ENCODE measurements around the gene SLC1A5. TPM values are rescaled to one million over a fixed set of nuclear protein-coding genes. Genes with fewer than 3 reads are reported as not detected.
"Not testable (repeated sequence)": the region's sequence is repeated elsewhere in the genome, so short reads cannot be mapped to it uniquely, and the experiment has no call there.

Gene SLC1A5
- total RNA-seq, 1 experiment from 2014 or later = 239 TPM

- H3K9me3 Mint-ChIP-seq; POLR2A ChIA-PET; DNase-seq (ENCODE audit: low spot score); H3K36me3 Mint-ChIP-seq; H3K27me3 Mint-ChIP-seq (ENCODE audit: low read depth); H3K4me3 Mint-ChIP-seq; ATAC-seq; H3K4me1 Mint-ChIP-seq: not testable (repeated sequence)
- CTCF ChIA-PET = interaction anchor here (1.3 to 4.7 kb wide), 2 partner anchors 10 to 72 kb away, joined by 4 to 42 read pairs; no protein-coding TSS in a partner anchor
- peak overlapping the region; percentile 48 for H3K27ac Mint-ChIP-seq
Measured at GRCh38 chr19:46768746-46769145, 19.6 kb downstream of the SLC1A5 start.

DNA sequence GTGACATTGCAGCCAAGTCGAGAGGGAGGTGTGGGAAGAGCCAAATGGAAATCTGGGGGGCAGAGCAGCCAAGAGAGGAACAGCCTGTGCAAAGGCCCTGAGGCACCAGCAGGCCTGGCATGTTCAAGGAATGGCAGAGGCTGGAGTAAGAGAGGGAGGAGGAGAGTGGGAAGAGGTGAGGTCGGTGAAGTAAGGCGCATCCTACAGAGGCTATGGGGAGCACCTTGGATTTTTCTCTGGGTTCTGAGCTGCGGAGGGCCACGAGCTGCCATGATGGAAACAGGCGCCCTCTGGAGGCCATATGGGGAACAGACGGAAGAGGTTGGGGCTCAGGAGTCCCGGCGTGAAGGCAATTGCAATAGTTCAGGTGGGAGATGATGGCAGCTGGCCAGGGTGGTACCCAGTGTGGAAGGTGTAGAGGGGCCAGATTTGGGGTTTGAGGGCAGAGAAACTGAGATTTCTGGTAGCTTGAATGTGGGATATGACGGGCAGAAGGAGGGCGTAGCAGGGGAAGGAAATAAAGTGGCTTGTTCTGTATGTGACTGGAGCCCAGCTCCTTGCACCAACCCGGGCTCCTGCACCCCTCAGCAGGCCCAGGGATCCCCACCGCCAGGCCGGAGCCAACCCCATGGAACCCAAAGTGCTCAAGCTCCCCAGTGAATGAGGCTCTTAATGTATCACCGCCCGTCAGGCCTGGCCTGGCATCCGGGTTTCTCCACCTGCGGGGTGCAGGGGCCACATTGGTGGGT lies 21.7 kb downstream of the SLC1A5 start:
- peak overlapping the region; percentile 83; the same call in 1 of the 2 replicates for H3K27ac Mint-ChIP-seq
- CTCF ChIA-PET = interaction anchor here (0.5 to 4.7 kb wide), 41 partner anchors 9 to 1566 kb away, joined by 3 to 42 read pairs (median 4); partner anchors contain the start of genes AP2S1, DACT3, DHX34 and FKRP
- DNase-seq (ENCODE audit: low spot score) = peak; percentile 78

DNA sequence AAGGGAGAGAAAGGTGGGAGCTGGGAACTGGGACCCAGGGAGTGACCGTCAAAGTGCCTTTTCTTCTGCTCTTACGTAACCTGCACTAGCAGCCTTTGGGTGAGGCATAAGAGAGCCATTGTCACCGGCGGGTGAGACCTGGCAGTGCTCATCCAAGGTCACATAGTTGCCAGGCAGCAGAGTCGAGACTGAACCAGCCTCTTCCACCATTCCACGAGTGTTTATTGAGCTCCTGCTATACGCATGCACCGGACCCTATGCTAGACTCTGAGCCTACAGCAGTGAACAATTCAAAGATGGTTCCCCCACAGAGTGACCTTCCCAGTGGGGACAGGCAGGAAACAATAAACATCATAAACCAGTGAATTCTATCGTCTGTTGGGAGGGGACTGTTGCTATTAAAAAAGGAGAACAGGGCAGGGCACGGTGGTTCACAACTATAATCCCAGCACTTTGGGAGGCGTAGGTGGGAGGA lies 23.5 kb downstream of the SLC1A5 start:
- no peaks in the 10 kb centered on the region for H3K36me3 Mint-ChIP-seq
- H3K9me3 Mint-ChIP-seq = no peaks in the 10 kb centered on the region
- ATAC-seq = no peak
- no peak overlapping the region for H3K27ac Mint-ChIP-seq
- no peak for DNase-seq (ENCODE audit: low spot score)
- no peak for TF ChIP-seq SOX15 (CRISPR knock-in tag; IDR thresholded peaks at IDR 0.05)
- no peak for TF ChIP-seq SP1 (CRISPR knock-in tag; conservative IDR thresholded peaks at IDR 0.05)
- TF ChIP-seq, protein P1, sequence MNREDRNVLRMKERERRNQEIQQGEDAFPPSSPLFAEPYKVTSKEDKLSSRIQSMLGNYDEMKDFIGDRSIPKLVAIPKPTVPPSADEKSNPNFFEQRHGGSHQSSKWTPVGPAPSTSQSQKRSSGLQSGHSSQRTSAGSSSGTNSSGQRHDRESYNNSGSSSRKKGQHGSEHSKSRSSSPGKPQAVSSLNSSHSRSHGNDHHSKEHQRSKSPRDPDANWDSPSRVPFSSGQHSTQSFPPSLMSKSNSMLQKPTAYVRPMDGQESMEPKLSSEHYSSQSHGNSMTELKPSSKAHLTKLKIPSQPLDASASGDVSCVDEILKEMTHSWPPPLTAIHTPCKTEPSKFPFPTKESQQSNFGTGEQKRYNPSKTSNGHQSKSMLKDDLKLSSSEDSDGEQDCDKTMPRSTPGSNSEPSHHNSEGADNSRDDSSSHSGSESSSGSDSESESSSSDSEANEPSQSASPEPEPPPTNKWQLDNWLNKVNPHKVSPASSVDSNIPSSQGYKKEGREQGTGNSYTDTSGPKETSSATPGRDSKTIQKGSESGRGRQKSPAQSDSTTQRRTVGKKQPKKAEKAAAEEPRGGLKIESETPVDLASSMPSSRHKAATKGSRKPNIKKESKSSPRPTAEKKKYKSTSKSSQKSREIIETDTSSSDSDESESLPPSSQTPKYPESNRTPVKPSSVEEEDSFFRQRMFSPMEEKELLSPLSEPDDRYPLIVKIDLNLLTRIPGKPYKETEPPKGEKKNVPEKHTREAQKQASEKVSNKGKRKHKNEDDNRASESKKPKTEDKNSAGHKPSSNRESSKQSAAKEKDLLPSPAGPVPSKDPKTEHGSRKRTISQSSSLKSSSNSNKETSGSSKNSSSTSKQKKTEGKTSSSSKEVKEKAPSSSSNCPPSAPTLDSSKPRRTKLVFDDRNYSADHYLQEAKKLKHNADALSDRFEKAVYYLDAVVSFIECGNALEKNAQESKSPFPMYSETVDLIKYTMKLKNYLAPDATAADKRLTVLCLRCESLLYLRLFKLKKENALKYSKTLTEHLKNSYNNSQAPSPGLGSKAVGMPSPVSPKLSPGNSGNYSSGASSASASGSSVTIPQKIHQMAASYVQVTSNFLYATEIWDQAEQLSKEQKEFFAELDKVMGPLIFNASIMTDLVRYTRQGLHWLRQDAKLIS (CRISPR knock-in tag; IDR thresholded peaks at IDR 0.05; ENCODE audit: borderline replicate concordance) = no peak
- no peak for TF ChIP-seq JUN (CRISPR knock-in tag; IDR thresholded peaks at IDR 0.05)
- TF ChIP-seq GABPB1 (CRISPR knock-in tag; IDR thresholded peaks at IDR 0.05) = peak; percentile 55; the same call in 1 of the 2 replicates
- CTCF ChIA-PET = interaction anchor here (0.7 to 2.1 kb wide), 3 partner anchors 12 to 76 kb away, joined by 5 to 11 read pairs (median 5); no protein-coding TSS in a partner anchor
- H3K4me3 Mint-ChIP-seq = no peak overlapping the region
- POLR2A ChIA-PET = interaction anchor here (1.0 kb wide), 1 partner anchor 76 kb away, joined by 8 read pairs; no protein-coding TSS in a partner anchor
- peaks cover 3% of the 10 kb centered on the region for H3K4me1 Mint-ChIP-seq
- no peaks in the 10 kb centered on the region for H3K27me3 Mint-ChIP-seq (ENCODE audit: low read depth)

More for the DNA sequence above, 21.7 kb downstream of the SLC1A5 start:
- Mint-ChIP-seq H3K4me1 (no peaks in the 10 kb centered on the region; the same call in 1 of the 2 replicates), H3K36me3 (no peaks in the 10 kb centered on the region), H3K4me3 (no peak overlapping the region), H3K27me3 (ENCODE audit: low read depth) (no peaks in the 10 kb centered on the region), H3K9me3 (no peaks in the 10 kb centered on the region)
- TF ChIP-seq PREB (CRISPR knock-in tag; IDR thresholded peaks at IDR 0.05; ENCODE audit: borderline replicate concordance) (no peak), GTF2I (CRISPR knock-in tag; conservative IDR thresholded peaks at IDR 0.05) (0 out of 2 replicates have a peak, but pooled peaks have one; percentile 66), IRF2 (CRISPR knock-in tag; IDR thresholded peaks at IDR 0.05; ENCODE audit: borderline replicate concordance, low read depth) (no peak), GRHL2 (CRISPR knock-in tag; IDR thresholded peaks at IDR 0.05; ENCODE audit: insufficient replicate concordance, severe bottlenecking) (no peak), CTCF (IDR thresholded peaks at IDR 0.05) (peak; percentile 71), ZNF263 (CRISPR knock-in tag; IDR thresholded peaks at IDR 0.05; ENCODE audit: low read depth) (peak; percentile 73; the same call in 1 of the 2 replicates)
- TF ChIP-seq, protein P2, sequence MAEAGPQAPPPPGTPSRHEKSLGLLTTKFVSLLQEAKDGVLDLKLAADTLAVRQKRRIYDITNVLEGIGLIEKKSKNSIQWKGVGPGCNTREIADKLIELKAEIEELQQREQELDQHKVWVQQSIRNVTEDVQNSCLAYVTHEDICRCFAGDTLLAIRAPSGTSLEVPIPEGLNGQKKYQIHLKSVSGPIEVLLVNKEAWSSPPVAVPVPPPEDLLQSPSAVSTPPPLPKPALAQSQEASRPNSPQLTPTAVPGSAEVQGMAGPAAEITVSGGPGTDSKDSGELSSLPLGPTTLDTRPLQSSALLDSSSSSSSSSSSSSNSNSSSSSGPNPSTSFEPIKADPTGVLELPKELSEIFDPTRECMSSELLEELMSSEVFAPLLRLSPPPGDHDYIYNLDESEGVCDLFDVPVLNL (CRISPR knock-in tag; IDR thresholded peaks at IDR 0.05; ENCODE audit: borderline replicate concordance, low read depth) = no peak
- POLR2A ChIA-PET = interaction anchor here (0.6 to 1.3 kb wide), 5 partner anchors 8 to 19 kb away, joined by 3 to 4 read pairs (median 3); no protein-coding TSS in a partner anchor
- ATAC-seq = peak; percentile 93
